Progenitor cell of endocrine pancreas (in vitro differentiated cells): ENCODE data around the gene EAF2. TPM values are rescaled to one million over a fixed set of nuclear protein-coding genes. Genes with fewer than 3 reads are reported as not detected.

Source experiments
- total RNA-seq: library from RNA; stranded (reverse); gene quantifications from 2 replicates; pipeline ENCODE4 v1.2.1, GENCODE V29; 2021

EAF2 gene
- total RNA-seq, 1 donor from 2014 or later, result 7.0 TPM

Other genes starting within 250 kb of the EAF2 start
- gene FBXO40, start 241.8 kb upstream of the EAF2 start, total RNA-seq, result not detected in 2 replicates
- gene HCLS1, start 174.3 kb upstream of the EAF2 start, total RNA-seq, result 0.46 and 0.73 TPM in 2 replicates
- gene GOLGB1, start 85.5 kb upstream of the EAF2 start, total RNA-seq, result 63.0 and 72.8 TPM in 2 replicates
- gene IQCB1, start 149 bp upstream of the EAF2 start, total RNA-seq, result 38.3 and 38.7 TPM in 2 replicates
- 4.2 and 7.1 TPM in 2 replicates for gene SLC15A2, start 59.2 kb downstream of the EAF2 start, total RNA-seq
- 5.0 and 5.4 TPM in 2 replicates for gene ILDR1, start 187.0 kb downstream of the EAF2 start, total RNA-seq
- not detected in 2 replicates for gene CD86, start 220.2 kb downstream of the EAF2 start, total RNA-seq